Hematopoietic multipotent progenitor cell treated with erythropoietin and hydrocortisone succinate and interleukin-3 and kit ligand, for 6 days (in vitro differentiated cells): Measurements from ENCODE around the gene PLEKHG4.

ENCODE experiments used
- DNase-seq: peaks from one replicate; pipeline ENCODE4 v3.0.0-alpha.2; 2015

The PLEKHG4 gene

DNA sequence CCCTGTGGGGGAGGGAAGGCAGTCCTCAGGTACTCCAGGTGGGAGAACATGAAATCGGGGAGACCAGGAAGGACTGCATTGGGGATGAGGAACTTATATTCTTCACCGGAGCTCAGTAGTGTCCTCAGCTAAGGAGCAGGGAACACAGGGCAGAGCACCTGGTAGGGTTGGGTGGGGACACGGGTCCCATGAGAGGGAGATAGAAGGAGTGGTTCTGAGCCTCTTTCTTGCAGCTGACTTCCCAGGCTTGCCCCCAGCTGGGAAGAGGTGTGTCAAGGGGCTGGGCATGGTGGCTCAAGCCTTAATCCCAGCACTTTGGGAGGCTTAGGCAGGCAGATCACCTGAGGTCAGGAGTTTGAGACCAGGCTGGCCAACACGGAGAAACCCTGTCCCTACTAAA is 34.1 kb upstream of the PLEKHG4 start:
- DNase-seq: no peak

DNA sequence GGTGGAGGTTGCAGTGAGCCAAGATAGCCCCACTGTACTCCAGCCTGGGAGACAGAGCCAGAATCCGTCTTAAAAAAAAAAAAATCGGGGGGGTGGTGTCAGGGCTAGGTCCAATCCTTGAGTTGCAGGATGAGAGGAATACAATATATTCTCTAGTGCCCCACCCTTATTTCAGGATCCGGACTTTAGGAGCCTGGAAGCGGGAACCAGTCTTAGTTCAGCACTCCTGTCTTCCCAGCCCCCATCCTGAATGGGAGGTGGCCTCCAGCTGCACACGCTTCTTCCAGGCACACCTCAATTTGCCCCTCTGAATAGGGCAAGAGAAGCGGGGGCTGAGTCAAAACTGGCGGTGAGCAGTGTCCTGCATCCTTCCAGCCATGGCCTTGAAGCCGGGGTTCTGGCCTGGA is 33.7 kb upstream of the PLEKHG4 start:
- DNase-seq: no peak

DNA sequence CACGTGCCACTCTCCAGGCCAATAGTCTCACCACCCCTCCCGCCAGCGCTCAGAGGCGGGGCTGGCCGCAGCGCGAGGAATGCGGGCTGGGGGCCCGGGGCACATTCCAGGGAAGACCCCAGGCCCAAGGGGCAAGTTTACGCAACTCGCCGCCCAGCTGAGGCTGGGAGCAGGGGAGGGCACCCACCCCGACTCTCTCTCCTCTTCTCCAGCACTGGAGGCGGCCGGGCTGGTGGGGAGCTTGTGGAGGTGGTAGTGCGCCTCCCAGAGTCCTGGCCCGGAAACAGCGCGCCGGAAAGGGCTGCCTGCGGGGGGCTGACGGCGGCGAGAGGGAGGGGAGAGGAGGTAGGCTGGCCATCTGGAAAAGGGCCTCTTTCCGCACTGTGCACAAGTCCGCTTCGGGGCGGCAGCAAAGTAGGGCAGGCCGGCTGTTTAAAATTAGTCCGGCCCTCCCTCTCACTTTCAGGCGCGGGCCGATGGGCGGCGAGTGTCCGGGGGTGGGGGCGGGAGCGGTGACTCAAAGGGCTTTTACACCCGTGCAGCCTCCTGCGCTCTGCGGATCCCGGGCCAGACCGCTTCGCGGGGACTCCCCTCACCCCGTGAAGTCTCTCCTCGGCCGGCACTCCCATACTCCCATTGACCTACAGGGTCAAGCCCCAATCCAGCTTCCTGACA is 33.1 kb upstream of the PLEKHG4 start:
- peak; percentile 83 for DNase-seq

- DNase-seq: peak; percentile 41
Observed at GRCh38 chr16:67246756-67247191, 32.6 kb upstream of the PLEKHG4 start.

DNA sequence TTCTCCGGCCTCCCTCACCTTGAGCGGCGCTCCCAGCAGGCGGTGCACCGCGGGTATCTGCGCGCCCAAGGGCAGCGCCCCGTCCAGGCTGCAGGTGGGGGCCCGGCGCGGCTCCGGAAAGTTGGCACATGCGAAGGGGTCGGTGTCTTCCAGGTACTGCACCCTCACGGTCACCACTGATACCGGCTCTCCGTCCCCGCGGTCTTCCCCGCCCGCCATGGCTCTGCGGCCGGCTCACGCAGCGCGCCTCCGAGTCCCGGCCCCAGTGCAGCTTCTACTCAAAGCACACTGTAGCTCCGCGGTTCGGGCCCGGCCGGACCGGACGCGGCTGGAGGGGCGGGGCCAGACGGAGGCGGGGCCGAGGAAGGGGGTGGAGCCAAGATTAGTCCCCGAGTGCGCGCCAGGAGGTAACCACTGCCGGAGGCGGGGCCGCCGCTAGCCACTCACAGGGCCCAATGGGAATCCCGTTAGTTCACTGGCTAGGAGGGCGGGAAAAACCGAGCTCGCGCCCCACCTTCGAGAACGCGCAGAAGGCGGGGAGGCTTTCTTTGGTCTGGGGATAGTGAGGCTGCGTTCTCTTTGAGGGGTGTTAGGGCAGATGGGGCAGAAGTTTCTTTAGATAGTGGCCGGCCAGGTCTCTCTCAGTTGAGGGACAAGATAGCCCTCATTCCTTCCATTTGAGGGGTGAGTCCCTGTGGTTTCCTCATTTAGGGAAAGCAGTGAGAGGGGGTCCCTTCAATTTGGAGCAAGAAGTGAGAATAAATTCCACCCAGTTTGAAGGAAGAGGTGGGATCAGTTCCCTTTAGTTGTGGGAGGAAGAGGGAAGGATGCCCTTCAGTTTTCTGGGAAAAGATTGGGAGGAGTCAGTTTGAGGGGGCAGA is 31.9 kb upstream of the PLEKHG4 start, which contains the start of gene FHOD1:
TSS of gene FHOD1 (minus strand) at position 290 of the 881 bp plus-strand sequence. CDS start at position 219, 71 bp downstream.
- peak; percentile 99 for DNase-seq

DNA sequence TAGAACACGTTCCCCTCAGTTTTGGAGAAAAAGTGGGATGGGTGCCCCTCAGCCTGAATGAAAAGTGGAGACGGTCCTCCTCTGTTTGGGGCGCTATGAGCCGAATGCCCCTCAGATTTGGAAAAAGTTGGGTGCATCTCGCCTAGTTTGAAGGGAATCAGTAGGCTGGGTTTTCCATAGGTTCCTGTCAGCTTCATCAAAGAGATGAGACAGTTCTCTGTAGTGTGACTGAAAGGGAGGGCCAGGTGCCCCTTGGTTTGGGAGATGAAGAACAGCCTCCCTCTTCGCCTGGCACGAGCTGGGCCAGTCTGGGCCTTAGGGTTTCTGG is 31.3 kb upstream of the PLEKHG4 start:
- DNase-seq: peak; percentile 40

DNA sequence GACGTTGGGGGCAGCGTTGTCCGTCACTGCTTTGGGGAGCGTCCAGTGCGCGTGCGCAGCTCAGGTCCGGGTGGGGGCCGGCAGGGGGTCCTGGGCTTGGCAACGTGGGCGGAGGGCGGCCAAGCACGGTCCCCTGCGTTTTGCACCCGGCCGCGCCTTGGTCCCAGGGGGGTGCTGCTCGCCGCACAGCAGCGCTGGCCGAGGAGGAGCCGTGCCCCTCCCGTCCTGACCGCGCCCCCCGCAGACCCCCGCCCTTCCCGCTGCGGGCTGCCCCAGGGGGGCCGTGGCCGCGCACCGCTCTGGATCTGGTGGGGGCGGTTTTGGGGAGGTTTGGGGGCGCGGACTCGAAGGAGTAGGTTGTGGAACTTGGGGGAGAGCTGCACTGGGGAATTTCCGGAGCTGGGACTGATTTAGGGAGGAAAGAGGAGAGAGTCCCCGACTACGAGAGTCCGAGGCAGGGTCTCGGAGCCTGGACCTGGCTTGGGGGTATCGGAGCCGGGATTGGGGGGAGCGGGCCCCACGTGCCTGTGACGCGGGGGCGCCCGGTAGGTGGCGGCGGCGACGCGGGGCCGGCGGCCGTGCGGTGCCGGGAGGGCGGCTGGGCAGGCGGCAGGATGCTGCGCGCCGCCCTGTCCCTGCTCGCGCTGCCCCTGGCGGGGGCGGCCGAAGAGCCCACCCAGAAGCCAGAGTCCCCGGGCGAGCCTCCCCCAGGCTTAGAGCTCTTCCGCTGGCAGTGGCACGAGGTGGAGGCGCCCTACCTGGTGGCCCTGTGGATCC is 30.7 kb upstream of the PLEKHG4 start, which contains the start of gene SLC9A5:
TSS of gene SLC9A5 (plus strand) at position 579 of the 777 bp plus-strand sequence. CDS start at position 615, 36 bp downstream.
- DNase-seq: no peak

GRCh38 chr16:67249178-67250044 is 29.9 kb upstream of the PLEKHG4 start:
- no peak for DNase-seq

GRCh38 chr16:67250045-67250327 is 29.3 kb upstream of the PLEKHG4 start:
- DNase-seq: no peak

DNA sequence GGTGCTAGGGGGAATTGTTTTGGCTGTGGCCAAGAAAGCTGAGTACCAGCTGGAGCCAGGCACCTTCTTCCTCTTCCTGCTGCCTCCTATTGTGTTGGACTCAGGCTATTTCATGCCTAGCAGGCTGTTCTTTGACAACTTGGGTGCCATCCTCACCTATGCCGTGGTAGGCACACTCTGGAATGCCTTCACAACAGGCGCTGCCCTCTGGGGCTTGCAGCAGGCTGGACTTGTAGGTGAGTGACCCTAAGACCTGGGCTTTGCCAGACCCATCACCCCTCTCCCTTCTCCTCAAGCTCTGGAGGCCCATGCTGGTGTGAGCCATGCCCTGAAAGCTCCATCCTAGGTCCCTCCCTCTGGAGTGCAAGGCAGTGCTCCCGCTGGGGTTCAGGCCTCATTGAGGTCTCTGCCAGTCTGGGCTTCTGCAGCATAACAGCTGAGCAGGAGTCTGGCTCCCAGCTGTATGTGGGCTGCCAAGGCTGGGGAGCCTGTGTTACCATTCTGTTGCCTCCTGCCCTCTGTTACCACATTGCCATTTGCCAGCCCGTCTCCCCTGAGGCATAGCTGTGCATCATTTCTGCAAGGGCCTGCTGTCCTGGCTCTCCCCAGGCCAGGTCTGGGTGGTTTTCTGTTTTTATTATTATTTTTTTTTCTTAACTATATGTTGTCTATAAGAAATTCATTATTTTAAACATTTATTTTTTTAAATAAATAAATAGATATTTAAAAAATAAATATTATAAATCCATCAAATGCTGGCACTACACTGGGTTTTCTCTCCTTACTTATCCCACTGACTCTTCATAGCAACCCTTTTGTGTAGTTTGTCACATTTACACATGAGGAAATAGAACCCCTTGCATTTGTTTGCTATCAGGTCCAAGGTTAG is 26.5 kb upstream of the PLEKHG4 start:
- no peak for DNase-seq

- DNase-seq: peak; percentile 61
Observed at GRCh38 chr16:67254801-67255552, 24.4 kb upstream of the PLEKHG4 start.

DNA sequence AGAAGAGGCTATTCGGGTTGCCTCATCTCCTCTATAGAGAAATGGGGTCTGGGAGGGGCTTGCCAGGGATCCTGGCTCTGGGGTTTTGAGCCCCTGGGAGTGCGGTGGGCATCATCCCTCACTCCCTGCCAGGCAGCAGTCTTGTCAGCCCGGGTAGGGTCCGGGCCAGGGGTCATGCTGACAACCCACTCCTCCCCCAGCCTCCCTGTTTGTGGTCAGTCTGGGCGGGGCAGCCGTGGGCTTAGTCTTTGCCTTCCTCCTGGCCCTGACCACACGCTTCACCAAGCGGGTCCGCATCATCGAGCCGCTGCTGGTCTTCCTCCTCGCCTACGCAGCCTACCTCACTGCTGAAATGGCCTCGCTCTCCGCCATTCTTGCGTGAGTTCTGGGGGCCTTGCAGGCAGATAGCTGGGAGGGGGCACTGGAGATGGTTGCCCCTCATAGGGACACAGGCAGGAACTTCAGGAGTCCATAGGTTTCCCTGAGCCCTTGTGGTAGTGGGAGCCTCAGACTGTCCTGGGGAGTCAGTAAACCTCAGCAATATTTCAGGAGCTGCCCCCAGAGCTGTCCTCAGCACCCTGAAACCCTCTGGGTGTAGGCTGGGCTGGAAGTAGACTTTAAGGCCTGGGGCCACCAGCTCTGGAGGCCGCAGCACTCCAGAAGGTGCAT is 23.6 kb upstream of the PLEKHG4 start:
- no peak for DNase-seq

GRCh38 chr16:67256701-67257230 is 22.6 kb upstream of the PLEKHG4 start:
- DNase-seq: no peak

- DNase-seq: no peak
Observed at GRCh38 chr16:67257486-67258160, 21.7 kb upstream of the PLEKHG4 start.

DNA sequence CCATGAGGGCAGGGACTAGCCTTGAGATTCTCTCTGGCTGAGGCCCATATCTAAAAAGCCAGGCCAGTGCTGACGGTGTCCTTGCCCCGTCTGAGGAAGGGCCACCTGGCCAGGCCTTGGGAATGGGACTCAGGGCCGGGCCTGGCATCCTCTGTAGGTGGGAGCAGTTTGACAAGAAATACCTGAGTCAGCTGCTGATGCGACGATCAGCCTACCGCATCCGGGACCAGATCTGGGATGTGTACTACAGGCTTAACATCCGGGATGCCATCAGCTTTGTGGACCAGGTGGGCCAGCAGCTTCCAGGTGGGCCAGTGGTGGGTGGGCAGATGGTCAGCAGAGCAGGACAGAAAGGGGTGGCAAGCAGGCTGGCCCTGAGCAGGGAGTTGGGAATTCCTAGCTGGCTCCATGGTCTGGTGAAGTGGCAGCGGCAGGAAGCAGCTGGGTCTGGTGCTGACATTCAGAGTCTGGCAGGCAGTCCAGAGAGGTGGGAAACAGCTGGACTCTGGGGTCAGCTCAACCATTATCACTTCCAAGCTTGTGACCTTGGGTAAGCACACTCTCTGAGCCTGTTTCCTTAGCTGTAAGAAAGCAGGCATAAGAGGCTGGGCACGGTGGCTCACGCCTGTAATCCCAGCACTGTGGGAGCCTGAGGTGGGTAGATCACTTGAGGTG is 21.0 kb upstream of the PLEKHG4 start:
- no peak for DNase-seq

DNA sequence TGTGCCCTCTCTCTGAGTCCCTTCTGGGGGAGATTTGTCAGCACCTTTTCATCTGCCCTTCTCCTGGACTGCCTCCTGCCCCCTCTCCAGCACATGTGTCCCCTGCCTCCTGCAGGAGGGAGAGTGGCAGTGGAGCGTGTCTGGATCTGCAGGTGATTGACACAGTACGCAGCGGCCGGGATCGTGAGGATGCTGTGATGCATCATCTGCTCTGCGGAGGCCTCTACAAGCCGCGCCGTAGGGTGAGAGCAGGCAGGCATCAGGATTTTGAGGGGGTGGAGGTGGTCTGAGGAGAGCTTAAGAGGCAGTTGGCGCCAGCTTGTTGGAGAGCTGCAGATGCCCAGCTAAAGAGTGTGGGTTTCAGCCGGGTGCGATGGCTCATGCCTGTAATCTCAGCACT is 19.6 kb upstream of the PLEKHG4 start:
- DNase-seq: no peak

GRCh38 chr16:67260426-67261063 is 18.8 kb upstream of the PLEKHG4 start:
- DNase-seq: peak; percentile 84

- no peak for DNase-seq
Observed at GRCh38 chr16:67263201-67263600, 16.1 kb upstream of the PLEKHG4 start.
